GM19023 (cell line): ENCODE measurements around the gene ETDB.
"Not testable (repeated sequence)": the region's sequence is repeated elsewhere in the genome, so short reads cannot be mapped to it uniquely, and the experiment has no call there.

Experiments
- ATAC-seq: cut with Tn5 transposase; IDR thresholded peaks from one replicate; pipeline ENCODE4 v1.9.1; 2021; ENCODE audit warnings: mild to moderate bottlenecking, moderate library complexity; ENCODE audit not compliant: unreplicated experiment

Gene ETDB

GRCh38 chrX:135120056-135120576, at the start of gene ETDB:
TSS of gene ETDB (minus strand) at chrX:135120526. CDS start at chrX:135119261, 1,265 bp downstream.
- ATAC-seq = not testable (repeated sequence)

GRCh38 chrX:135169534-135169933, 49.2 kb upstream of the ETDB start:
- not testable (repeated sequence) for ATAC-seq

GRCh38 chrX:135168486-135168885, 48.2 kb upstream of the ETDB start:
- ATAC-seq = no peak

- ATAC-seq = not testable (repeated sequence)
Measured at GRCh38 chrX:135154688-135155087, 34.4 kb upstream of the ETDB start.

- ATAC-seq = not testable (repeated sequence)
Measured at GRCh38 chrX:135126145-135126544, 5.8 kb upstream of the ETDB start.

- ATAC-seq = not testable (repeated sequence)
Measured at GRCh38 chrX:135116064-135116463, 4.3 kb downstream of the ETDB start.

- ATAC-seq = peak; percentile 87
Measured at GRCh38 chrX:135114392-135114791, 5.9 kb downstream of the ETDB start.

DNA sequence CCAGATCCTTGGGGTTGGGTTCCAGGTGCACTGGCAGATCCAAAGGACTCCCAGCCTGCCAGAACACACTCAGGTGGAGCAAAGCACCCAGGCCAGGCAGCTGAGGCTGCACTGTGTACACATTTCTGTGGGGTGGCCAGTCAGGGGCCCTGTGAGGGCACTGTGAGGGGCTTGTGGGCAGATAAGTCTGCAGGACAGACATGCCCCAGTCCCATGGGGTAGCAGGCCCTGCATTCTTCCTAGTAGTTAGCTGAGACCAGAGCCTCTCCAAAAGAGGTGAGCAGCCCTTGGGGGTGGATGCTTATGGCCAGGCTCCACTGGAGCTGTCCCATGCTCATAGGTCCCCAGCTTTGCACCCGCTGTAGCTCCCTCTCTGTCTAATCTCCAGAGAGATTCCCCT, 7.6 kb downstream of the ETDB start:
- no peak for ATAC-seq

GRCh38 chrX:135112096-135112729, 8.1 kb downstream of the ETDB start:
- ATAC-seq = no peak

- no peak for ATAC-seq
Measured at GRCh38 chrX:135109554-135109953, 10.8 kb downstream of the ETDB start.

GRCh38 chrX:135099493-135099783, 20.9 kb downstream of the ETDB start:
- no peak for ATAC-seq

DNA sequence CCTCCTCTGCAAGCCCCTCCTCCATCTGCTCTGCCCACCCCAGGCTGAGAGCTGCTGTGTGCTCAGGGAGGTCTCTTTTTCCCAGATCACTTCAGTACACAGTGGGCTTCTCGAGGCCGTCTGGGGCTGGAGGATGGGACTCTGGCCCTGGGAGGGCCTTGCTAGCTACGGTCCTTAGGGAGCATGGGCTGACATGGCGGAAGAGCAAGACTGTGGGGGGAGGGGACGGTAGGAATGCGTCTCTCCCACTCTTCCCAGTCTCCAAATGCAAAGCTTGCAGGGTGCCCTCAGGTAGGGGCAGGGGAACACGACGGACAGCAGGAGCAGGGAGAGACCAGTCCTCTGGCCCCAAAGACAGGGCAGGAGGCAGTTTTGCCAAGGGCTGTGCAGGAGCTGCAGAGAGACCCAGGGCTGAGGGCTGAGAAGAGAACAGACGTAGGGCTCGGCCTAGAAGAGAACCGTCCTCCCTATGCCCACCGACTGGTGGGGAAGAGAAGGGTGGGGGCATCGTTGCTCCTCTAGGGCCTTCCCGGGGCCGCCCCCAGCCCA, 23.1 kb downstream of the ETDB start:
- ATAC-seq = not testable (repeated sequence)

DNA sequence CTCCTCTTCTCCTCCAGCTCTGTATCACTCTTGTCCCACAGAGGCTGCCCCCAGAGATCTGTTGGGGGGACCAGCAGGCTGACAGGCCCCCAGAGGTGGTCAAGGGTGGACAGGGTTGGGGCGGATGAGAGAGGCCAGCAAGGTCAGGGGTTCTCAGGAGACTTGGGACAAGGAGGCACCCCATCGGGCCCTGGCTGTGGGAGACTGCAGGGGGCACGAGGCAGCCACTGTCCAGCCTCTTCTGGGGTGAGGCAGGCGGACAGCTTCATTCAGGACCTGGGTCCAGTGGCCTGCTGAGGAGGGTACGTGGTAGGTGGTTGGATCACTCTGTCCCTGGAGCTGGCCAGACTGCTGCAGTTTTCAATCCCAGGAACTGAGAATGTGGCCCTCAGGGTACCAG, 24.6 kb downstream of the ETDB start:
- no peak for ATAC-seq

- ATAC-seq = no peak
Measured at GRCh38 chrX:135094726-135095125, 25.6 kb downstream of the ETDB start.

DNA sequence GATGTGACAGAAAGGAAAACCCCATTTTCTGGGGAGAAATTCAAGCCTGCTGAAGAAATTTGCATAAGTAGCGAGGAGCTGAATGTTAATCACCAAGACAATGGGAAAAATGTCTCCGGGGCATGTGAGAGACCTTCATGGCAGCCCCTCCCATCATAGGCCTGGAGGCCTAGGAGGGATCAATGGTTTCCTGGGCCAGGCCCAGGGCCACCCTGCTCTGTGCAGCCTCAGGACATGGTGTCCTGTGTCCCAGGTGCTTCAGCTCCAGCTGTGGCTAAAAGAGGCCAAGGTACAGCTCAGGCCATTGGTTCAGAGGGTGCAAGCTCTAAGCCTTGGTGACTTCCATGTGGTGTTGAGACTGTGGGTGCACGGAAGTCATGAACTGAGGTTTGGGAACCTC, 31.2 kb downstream of the ETDB start:
- no peak for ATAC-seq

DNA sequence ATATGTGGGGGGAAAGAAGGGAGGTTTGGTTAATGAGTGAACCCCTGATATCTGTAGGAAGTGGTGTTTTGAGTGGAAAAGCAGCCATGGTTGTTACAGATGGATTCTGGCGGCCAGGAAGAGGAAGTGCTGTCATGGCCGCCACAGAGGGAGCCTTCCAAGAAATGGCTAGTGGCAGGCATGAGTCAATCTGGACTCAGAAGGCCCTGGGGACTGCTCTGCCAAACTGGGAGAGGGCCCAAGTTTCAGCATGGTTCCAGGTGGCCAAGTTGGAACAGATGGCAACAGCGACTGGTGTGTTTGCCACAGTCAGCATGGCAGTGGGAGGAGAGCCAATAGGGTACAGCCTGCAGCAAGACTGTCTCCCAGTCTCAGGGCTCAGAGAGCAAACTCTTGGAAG, 32.5 kb downstream of the ETDB start:
- ATAC-seq = no peak

GRCh38 chrX:135086197-135086854, 34.0 kb downstream of the ETDB start:
- peak; percentile 90 for ATAC-seq

DNA sequence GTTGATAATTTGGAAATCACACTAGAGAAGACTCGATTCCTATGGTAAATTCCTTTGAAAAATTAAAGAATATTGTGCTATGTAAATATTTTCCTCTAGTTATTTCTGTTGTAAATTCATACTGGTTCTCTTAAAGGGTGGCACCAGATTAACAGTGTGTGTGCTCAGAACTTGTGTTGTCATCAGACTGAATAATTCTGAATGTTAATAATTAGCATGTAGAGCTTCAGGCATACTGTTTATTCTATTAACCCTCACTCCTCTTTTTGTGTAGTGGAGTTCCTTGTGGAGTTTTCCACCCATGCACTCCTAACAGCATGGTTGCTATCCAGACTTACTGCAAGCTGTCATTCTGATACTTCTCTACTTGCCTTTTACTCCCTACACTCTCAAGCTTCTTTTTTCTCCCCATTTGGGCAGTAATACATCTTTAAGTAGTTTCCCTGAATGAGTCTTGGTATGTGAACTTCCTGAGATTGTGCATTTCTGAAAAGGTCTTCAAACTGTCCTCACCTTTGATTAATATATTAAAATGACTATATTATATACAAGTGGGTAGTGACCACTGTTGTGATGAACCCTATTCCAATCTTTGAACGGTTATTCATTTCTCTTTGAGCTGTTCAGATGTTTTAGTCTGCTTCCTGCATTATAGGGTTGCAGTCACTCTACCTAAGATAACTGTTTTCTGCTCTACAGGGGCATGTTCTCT, 38.5 kb downstream of the ETDB start:
- no peak for ATAC-seq
